RWPE1 (cell line): ENCODE measurements around the gene SAMD4A.

Source experiments
- CTCF ChIA-PET: fragments of 350-600 bp; sonication (Branson Sonifier 250); formaldehyde crosslinking; extraction: SDS; loops from one replicate; lab custom pipeline; 2021; lab: Yijun Ruan, JAX
- POLR2A ChIA-PET: fragments of 400-600 bp; formaldehyde crosslinking; extraction: SDS; loops from one replicate; lab custom pipeline; 2020; ENCODE audit warnings: antibody characterized with exemption; ENCODE audit not compliant: low non-redundant PET; lab: Yijun Ruan, JAX
- DNase-seq: peaks from one replicate; pipeline ENCODE4 v3.0.0; 2012; ENCODE audit warnings: low spot score
- H3K27ac ChIP-seq: fragments of 450-650 bp; 2 replicates; pipeline ENCODE4 v1.5.1; 2017
- CTCF ChIP-seq: fragments of 450-650 bp; conservative IDR thresholded peaks from 2 replicates; pipeline ENCODE4 v1.5.1; 2017; ENCODE audit warnings: low read depth, mild to moderate bottlenecking

The SAMD4A gene

GRCh38 chr14:54549862-54550261 lies 17.1 kb upstream of the SAMD4A start:
- no peak for TF ChIP-seq CTCF
- no peak for DNase-seq
- no peak overlapping the region for H3K27ac ChIP-seq
- ChIA-PET CTCF (no interaction called here), POLR2A (no interaction called here)

GRCh38 chr14:54550514-54550913 lies 16.4 kb upstream of the SAMD4A start:
- DNase-seq = no peak
- POLR2A ChIA-PET = no interaction called here
- H3K27ac ChIP-seq = no peak overlapping the region
- TF ChIP-seq CTCF = no peak
- CTCF ChIA-PET = interaction anchor here (0.6 kb wide), 1 partner anchor 1212 kb away, joined by 3 read pairs; no protein-coding TSS in a partner anchor

- ChIA-PET CTCF (no interaction called here), POLR2A (no interaction called here)
- TF ChIP-seq CTCF = no peak
- no peak for DNase-seq
- no peak overlapping the region for H3K27ac ChIP-seq
Measured at GRCh38 chr14:54554401-54554800, 12.5 kb upstream of the SAMD4A start.

GRCh38 chr14:54555651-54556050 lies 11.3 kb upstream of the SAMD4A start:
- H3K27ac ChIP-seq = no peak overlapping the region
- ChIA-PET POLR2A (no interaction called here), CTCF (no interaction called here)
- DNase-seq = no peak
- TF ChIP-seq CTCF = no peak

- ChIA-PET POLR2A (no interaction called here), CTCF (interaction anchor here (0.7 to 1.2 kb wide), 2 partner anchors 9 to 166 kb away, joined by 5 to 9 read pairs; no protein-coding TSS in a partner anchor)
- DNase-seq = no peak
- no peak for TF ChIP-seq CTCF
- H3K27ac ChIP-seq = no peak overlapping the region
Measured at GRCh38 chr14:54556535-54556934, 10.4 kb upstream of the SAMD4A start.

- DNase-seq = no peak
- ChIA-PET POLR2A (no interaction called here), CTCF (interaction anchor here (0.7 kb wide), 1 partner anchor 49 kb away, joined by 3 read pairs; no protein-coding TSS in a partner anchor)
- no peak overlapping the region for H3K27ac ChIP-seq
- no peak for TF ChIP-seq CTCF
Measured at GRCh38 chr14:54562334-54562733, 4.6 kb upstream of the SAMD4A start.
